GM12878 (cell line): ENCODE measurements around the gene POR. TPM values are rescaled to one million over a fixed set of nuclear protein-coding genes. Genes with fewer than 3 reads are reported as not detected.

Source experiments
- ATAC-seq: fragments of 200-7000 bp; cut with Tn5 transposase; 3 replicates; pipeline ENCODE4 v1.9.1; 2020; ENCODE audit warnings: mild to moderate bottlenecking, moderate library complexity
- BruUV-seq: library from RNA; stranded (reverse); fragments of 400-500 nt; replicated peaks from 2 replicates; lab custom pipeline; 2021; lab: Mats Ljungman, UMichigan
- CTCF ChIA-PET: fragments of 300-600 bp; sonication (Branson Sonifier 250); formaldehyde crosslinking; extraction: SDS; loops from one replicate; lab custom pipeline; 2021; ENCODE audit warnings: inconsistent platforms; lab: Yijun Ruan, JAX
- POLR2A ChIA-PET: fragments of 350-600 bp; formaldehyde crosslinking; extraction: SDS; loops from one replicate; lab custom pipeline; 2021; ENCODE audit warnings: inconsistent platforms; lab: Charles Lee
- RAD21 ChIA-PET: fragments of 300-600 bp; sonication (Branson Sonifier 250); formaldehyde crosslinking; loops from one replicate; lab custom pipeline; 2023; ENCODE audit warnings: antibody characterized with exemption; ENCODE audit not compliant: unreplicated experiment; lab: Charles Lee
- SMC1A ChIA-PET: fragments of 300-600 bp; sonication (Branson Sonifier 250); formaldehyde crosslinking; loops from one replicate; lab custom pipeline; 2023; ENCODE audit not compliant: unreplicated experiment, uncharacterized antibody; lab: Charles Lee
- DNase-seq: peaks from one replicate; pipeline ENCODE4 v3.0.0-alpha.2; 2011; ENCODE audit warnings: low read depth, low spot score
- FAIRE-seq: peaks from 3 replicates; lab custom pipeline; 2011; peaks lifted over from hg19 to GRCh38; lab: Jason Lieb, UNC
- H2AFZ ChIP-seq: 2 replicates; pipeline ENCODE4 v1.6.0; 2011; ENCODE audit warnings: low read depth, low read length, control low read depth; ENCODE audit not compliant: control insufficient read depth
- H3K27ac ChIP-seq: 2 replicates; pipeline ENCODE4 v1.5.1; 2011; ENCODE audit warnings: control low read depth; ENCODE audit not compliant: control insufficient read depth, insufficient read depth
- H3K27me3 ChIP-seq, 2 experiments: replicated peaks in 1 of 2; 2 replicates each; pipeline versions ENCODE4 v1.6.0 to v1.6.1; 2011; ENCODE audit warnings: low read length in 1 of 2; ENCODE audit not compliant: control insufficient read depth in 2 of 2, insufficient read depth in 2 of 2
- H3K36me3 ChIP-seq, 2 experiments: 2 replicates each; pipeline ENCODE4 v1.5.1; 2011; ENCODE audit warnings: low read length in 1 of 2; ENCODE audit not compliant: control insufficient read depth in 2 of 2, insufficient read depth in 2 of 2
- H3K4me1 ChIP-seq: 2 replicates; pipeline ENCODE4 v1.6.1; 2011; ENCODE audit warnings: mild to moderate bottlenecking, low read length, moderate library complexity, mixed read lengths; ENCODE audit not compliant: control insufficient read depth, insufficient read depth
- H3K4me2 ChIP-seq: 2 replicates; pipeline ENCODE4 v1.6.0; 2011; ENCODE audit warnings: control low read depth; ENCODE audit not compliant: control insufficient read depth, insufficient read depth
- H3K4me3 ChIP-seq: fragments of 200-600 bp; sonication (generic); 2 replicates; pipeline ENCODE4 v1.5.1; 2016
- H3K79me2 ChIP-seq: 2 replicates; pipeline ENCODE4 v1.6.0; 2011; ENCODE audit warnings: low read length; ENCODE audit not compliant: control insufficient read depth, insufficient read depth
- H3K9ac ChIP-seq: 2 replicates; pipeline ENCODE4 v1.8.0; 2011; ENCODE audit warnings: low read length, control low read depth, mixed read lengths; ENCODE audit not compliant: control insufficient read depth, insufficient read depth
- H3K9me3 ChIP-seq: replicated peaks from 3 replicates; pipeline ENCODE4 v1.5.1; 2011; ENCODE audit warnings: mild to moderate bottlenecking, low read length; ENCODE audit not compliant: control insufficient read depth, insufficient read depth
- H4K20me1 ChIP-seq: 2 replicates; pipeline ENCODE4 v1.6.0; 2011; ENCODE audit not compliant: control insufficient read depth, insufficient read depth
- EED ChIP-seq: sonication (generic); IDR thresholded peaks from 2 replicates; pipeline ENCODE4 v1.6.1; 2016; ENCODE audit warnings: antibody characterized with exemption, low read depth
- MEF2A ChIP-seq: IDR thresholded peaks from 2 replicates; pipeline ENCODE4 v1.6.1; 2011; ENCODE audit warnings: low read depth, mild to moderate bottlenecking, low read length, moderate library complexity; ENCODE audit not compliant: insufficient read depth
- RAD51 ChIP-seq: fragments of 450-650 bp; IDR thresholded peaks from 2 replicates; pipeline ENCODE4 v1.6.1; 2016; ENCODE audit warnings: moderate library complexity, mild to moderate bottlenecking, inconsistent platforms
- WGBS: methylation state at CpG from one replicate; pipeline ENCODE4 v1.1.6; 2016; ENCODE audit warnings: low lambda C conversion rate; ENCODE audit not compliant: insufficient replicate concordance, insufficient coverage; ENCODE audit errors: missing lambda C conversion rate; 5-methylcytosine and 5-hydroxymethylcytosine counted together
- in situ Hi-C: fragments of 300-500 bp; cut with MboI; formaldehyde crosslinking; loops from 9 replicates; pipeline ENCODE4 v1.14.3; 2018; ENCODE audit warnings: mixed read lengths
- intact Hi-C: fragments of 100-400 bp; cut with micrococcal nuclease; formaldehyde crosslinking; loops from one replicate; pipeline ENCODE4 v1.14.2; 2022; ENCODE audit not compliant: unreplicated experiment
- polyA plus RNA-seq, 11 experiments: library from polyadenylated mRNA; depleted of rRNA in 4 of 11; unstranded in 6 of 11; stranded (reverse) in 5 of 11; fragments of >200 nt; fragmentation: Nextera tagmentation in 4 of 11; fragmentation: Illumina TruSeq in 1 of 11; extraction: Ambion mirVana in 4 of 11; extraction: Trizol in 1 of 11; gene quantifications; 1 replicate in 1 of 11; 2 replicates in 10 of 11; pipeline versions ENCODE4 v1.2.1 to v1.2.3, GENCODE V29; 2011 to 2016; ENCODE audit warnings: inconsistent platforms in 2 of 11, missing spikeins in 2 of 11, low read depth in 1 of 11
- total RNA-seq, 4 experiments: library from RNA; depleted of rRNA in 3 of 4; stranded (reverse); fragments of >200 nt in 3 of 4; fragmentation: Illumina TruSeq in 1 of 4; extraction: Trizol in 1 of 4; gene quantifications; 2 replicates each; pipeline versions ENCODE4 v1.2.1 to v1.2.3, GENCODE V29; 2013 to 2021

The POR gene
- total and polyA plus RNA-seq, 10 of the 15 experiments (the other 5 are each of a cell fraction or from before 2014, with no cell fraction given) = 2.2 to 75.8 (median 35.9) TPM

GRCh38 chr7:75916685-75917634, 2.0 kb downstream of the POR start:
- H3K27me3 ChIP-seq = no peaks in the 10 kb centered on the region
- DNase-seq = no peak
- ChIA-PET SMC1A (interaction anchor here (1.2 to 2.5 kb wide), 5 partner anchors 8 to 93 kb away, joined by 3 to 13 read pairs (median 4); no protein-coding TSS in a partner anchor), CTCF (interaction anchor here (0.6 to 3.4 kb wide), 8 partner anchors 9 to 104 kb away, joined by 3 to 18 read pairs (median 4); partner anchors contain the start of gene RHBDD2), POLR2A (interaction anchor here (0.6 to 3.7 kb wide), 12 partner anchors 9 to 394 kb away, joined by 3 to 27 read pairs (median 6); partner anchors contain the start of gene RHBDD2), RAD21 (interaction anchor here (0.7 to 2.3 kb wide), 5 partner anchors 11 to 104 kb away, joined by 3 to 13 read pairs (median 4); no protein-coding TSS in a partner anchor)
- H3K4me1 ChIP-seq = peaks cover 4% of the 10 kb centered on the region; the same call in 1 of the 2 replicates
- no peaks in the 10 kb centered on the region for H3K9me3 ChIP-seq
- peak overlapping the region; percentile 92; the same call in 1 of the 2 replicates for H3K4me3 ChIP-seq
- TF ChIP-seq EED (0 out of 2 replicates have a peak, but pooled peaks have one; percentile 6), RAD51 (no peak), MEF2A (no peak)
- BruUV-seq = no TSS peak
- no peak overlapping the region for H2AFZ ChIP-seq
- no peaks in the 10 kb centered on the region for H3K36me3 ChIP-seq
- H4K20me1 ChIP-seq = no peaks in the 10 kb centered on the region
- intact Hi-C loops = loop anchor here (5.0 kb wide), 1 partner anchor 105 kb away; no protein-coding TSS in a partner anchor
- ATAC-seq = no peak
- in situ Hi-C loops = no loop called here
- WGBS = 94% methylated on average over 11 of the region's 11 CpGs
- H3K9ac ChIP-seq = no peak overlapping the region
- no peak overlapping the region for H3K27ac ChIP-seq
- H3K4me2 ChIP-seq = peak overlapping the region; percentile 78
- H3K79me2 ChIP-seq = peaks cover 36% of the 10 kb centered on the region
- no peak for FAIRE-seq
